ENCODE data around the gene G6PC3.

DNA sequence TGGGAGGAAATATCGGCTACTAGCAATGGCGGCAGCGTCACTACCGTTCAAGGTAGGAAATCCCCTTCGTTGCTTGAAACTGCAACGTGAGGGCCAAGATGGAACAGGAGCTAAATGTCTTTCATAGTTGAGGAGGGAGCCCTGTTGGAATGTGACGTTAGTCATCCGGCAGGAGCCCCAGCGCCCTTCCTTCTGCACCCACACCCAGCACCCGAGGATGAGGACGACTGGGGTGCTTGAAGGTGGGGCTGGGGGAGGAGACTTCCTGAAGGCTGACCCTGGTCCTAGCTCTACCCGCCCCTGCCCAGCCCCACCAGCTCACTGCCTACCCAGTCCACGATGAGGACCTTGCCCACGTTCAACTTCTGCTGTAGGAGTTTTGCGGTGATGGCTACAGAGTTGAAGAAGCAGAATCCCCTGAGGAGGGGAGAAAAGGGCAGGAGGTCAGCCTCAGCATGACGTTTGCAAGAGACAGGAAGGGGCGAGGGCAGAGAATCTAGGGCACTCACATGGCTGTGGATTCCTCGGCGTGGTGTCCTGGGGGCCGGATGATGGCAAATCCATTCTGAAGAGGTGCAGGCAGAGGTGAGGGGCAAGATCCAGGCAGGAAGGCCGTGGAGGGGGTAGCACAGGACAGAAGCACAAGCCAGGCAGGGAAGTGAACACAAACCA lies 11.9 kb downstream of the G6PC3 start:
- TF ChIP-seq CEBPB (IDR thresholded peaks at IDR 0.05) = no peak
- no peak for TF ChIP-seq EP300 (IDR thresholded peaks at IDR 0.05; ENCODE audit: borderline replicate concordance)
- TF ChIP-seq YY1 (IDR thresholded peaks at IDR 0.05; ENCODE audit: low read depth) = no peak
- TF ChIP-seq FOXM1 (IDR thresholded peaks at IDR 0.05; ENCODE audit: borderline replicate concordance, low read depth) = no peak
- TF ChIP-seq, protein P1, sequence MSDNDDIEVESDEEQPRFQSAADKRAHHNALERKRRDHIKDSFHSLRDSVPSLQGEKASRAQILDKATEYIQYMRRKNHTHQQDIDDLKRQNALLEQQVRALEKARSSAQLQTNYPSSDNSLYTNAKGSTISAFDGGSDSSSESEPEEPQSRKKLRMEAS (IDR thresholded peaks at IDR 0.05) = no peak
- TF ChIP-seq TAF1 (IDR thresholded peaks at IDR 0.05; ENCODE audit: low read depth) = no peak
- TF ChIP-seq, protein P2, sequence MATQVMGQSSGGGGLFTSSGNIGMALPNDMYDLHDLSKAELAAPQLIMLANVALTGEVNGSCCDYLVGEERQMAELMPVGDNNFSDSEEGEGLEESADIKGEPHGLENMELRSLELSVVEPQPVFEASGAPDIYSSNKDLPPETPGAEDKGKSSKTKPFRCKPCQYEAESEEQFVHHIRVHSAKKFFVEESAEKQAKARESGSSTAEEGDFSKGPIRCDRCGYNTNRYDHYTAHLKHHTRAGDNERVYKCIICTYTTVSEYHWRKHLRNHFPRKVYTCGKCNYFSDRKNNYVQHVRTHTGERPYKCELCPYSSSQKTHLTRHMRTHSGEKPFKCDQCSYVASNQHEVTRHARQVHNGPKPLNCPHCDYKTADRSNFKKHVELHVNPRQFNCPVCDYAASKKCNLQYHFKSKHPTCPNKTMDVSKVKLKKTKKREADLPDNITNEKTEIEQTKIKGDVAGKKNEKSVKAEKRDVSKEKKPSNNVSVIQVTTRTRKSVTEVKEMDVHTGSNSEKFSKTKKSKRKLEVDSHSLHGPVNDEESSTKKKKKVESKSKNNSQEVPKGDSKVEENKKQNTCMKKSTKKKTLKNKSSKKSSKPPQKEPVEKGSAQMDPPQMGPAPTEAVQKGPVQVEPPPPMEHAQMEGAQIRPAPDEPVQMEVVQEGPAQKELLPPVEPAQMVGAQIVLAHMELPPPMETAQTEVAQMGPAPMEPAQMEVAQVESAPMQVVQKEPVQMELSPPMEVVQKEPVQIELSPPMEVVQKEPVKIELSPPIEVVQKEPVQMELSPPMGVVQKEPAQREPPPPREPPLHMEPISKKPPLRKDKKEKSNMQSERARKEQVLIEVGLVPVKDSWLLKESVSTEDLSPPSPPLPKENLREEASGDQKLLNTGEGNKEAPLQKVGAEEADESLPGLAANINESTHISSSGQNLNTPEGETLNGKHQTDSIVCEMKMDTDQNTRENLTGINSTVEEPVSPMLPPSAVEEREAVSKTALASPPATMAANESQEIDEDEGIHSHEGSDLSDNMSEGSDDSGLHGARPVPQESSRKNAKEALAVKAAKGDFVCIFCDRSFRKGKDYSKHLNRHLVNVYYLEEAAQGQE (IDR thresholded peaks at IDR 0.05; ENCODE audit: low read depth) = no peak
- TF ChIP-seq TEAD4 (IDR thresholded peaks at IDR 0.05) = no peak
- no peak for TF ChIP-seq TCF12 (IDR thresholded peaks at IDR 0.05; ENCODE audit: low read depth)
- no peak for TF ChIP-seq CREB1 (IDR thresholded peaks at IDR 0.05; ENCODE audit: low read depth)
- no peak for TF ChIP-seq RAD21 (IDR thresholded peaks at IDR 0.05; ENCODE audit: low read depth)
- TF ChIP-seq EGR1 (IDR thresholded peaks at IDR 0.05) = no peak
- no peak for TF ChIP-seq USF1 (IDR thresholded peaks at IDR 0.05)
